Measurements from ENCODE around the gene STYX.

DNA sequence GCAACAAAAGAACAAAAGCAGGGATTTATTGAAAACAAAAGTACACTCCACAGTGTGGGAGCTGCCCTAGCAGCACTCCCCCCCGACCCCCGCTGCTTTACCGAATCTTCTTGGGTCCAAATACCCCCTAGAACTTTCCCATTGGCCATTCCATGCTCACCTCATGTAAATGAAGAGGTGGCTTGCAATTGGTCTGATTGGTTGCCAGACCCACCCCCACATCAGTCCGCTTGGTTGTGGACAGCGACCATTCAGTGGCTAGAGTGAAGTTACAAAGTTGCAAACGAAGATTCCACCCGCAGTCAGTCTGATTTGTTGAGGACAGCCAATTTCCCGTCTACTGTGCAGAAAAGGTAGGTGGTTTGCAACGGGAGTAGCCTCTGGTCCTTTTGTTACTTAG is 3.9 kb downstream of the STYX start:
- TF ChIP-seq, protein P1, sequence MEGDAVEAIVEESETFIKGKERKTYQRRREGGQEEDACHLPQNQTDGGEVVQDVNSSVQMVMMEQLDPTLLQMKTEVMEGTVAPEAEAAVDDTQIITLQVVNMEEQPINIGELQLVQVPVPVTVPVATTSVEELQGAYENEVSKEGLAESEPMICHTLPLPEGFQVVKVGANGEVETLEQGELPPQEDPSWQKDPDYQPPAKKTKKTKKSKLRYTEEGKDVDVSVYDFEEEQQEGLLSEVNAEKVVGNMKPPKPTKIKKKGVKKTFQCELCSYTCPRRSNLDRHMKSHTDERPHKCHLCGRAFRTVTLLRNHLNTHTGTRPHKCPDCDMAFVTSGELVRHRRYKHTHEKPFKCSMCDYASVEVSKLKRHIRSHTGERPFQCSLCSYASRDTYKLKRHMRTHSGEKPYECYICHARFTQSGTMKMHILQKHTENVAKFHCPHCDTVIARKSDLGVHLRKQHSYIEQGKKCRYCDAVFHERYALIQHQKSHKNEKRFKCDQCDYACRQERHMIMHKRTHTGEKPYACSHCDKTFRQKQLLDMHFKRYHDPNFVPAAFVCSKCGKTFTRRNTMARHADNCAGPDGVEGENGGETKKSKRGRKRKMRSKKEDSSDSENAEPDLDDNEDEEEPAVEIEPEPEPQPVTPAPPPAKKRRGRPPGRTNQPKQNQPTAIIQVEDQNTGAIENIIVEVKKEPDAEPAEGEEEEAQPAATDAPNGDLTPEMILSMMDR (IDR thresholded peaks at IDR 0.05), result no peak
- TF ChIP-seq POLR2AphosphoS5 (IDR thresholded peaks at IDR 0.05) (no peak), POLR2A (IDR thresholded peaks at IDR 0.05) (no peak)
